ENCODE measurements around the gene STK25. TPM values are rescaled to one million over a fixed set of nuclear protein-coding genes. Genes with fewer than 3 reads are reported as not detected.
A peak's percentile ranks its signal among the peaks of the same experiment; 100 is the strongest.
"Not testable (repeated sequence)": the region's sequence is repeated elsewhere in the genome, so short reads cannot be mapped to it uniquely, and the experiment has no call there.

The STK25 gene
- total and polyA plus RNA-seq, 2 of the 8 experiments (the other 6 are each of a cell fraction or from before 2014, with no cell fraction given) = 159 to 546 TPM

DNA sequence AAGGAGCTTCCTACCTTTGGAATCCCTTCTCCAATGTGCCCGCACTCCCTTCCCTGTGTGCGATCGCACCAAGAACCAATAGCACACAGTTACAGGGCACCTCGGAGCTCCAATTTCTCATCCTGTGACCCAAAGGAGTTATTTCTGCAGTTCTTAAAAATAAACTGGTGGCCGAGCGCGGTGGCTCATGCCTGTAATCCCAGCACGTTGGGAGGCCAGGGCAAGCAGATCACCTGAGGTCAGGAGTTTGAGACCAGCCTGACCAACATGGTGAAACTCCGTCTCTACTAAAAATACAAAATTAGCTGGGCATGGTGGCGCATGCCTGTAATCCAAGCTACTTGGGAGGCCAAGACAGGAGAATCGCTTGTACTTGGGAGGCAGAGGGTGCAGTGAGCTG is 2.1 kb downstream of the STK25 start:
- H2BK20ac ChIP-seq (ENCODE audit: low read length); H2BK15ac ChIP-seq (ENCODE audit: low read length); H4K91ac ChIP-seq (replicated peaks; ENCODE audit: insufficient read length, low read length); H2AK5ac ChIP-seq (ENCODE audit: low read depth, low read length); FAIRE-seq; H3K27ac ChIP-seq (ENCODE audit: low read depth, low read length); H4K8ac ChIP-seq (ENCODE audit: extremely low read depth, insufficient read depth, low read length); H3K4me3 ChIP-seq (ENCODE audit: extremely low read depth in 1 of 4, insufficient read depth in 2 of 4, low read depth in 3 of 4, low read length in 4 of 4); H2BK120ac ChIP-seq (replicated peaks; ENCODE audit: low read depth, low read length); H4K5ac ChIP-seq (ENCODE audit: insufficient read length, low read depth, low read length); H3K9ac ChIP-seq (replicated peaks in 1 of 4; ENCODE audit: extremely low read depth in 1 of 4, low read depth in 3 of 4, low read length in 3 of 4); H3K9me3 ChIP-seq (ENCODE audit: insufficient read depth in 2 of 2, low read depth in 1 of 2, low read length in 1 of 2); H3K23ac ChIP-seq (ENCODE audit: insufficient read length); H3K14ac ChIP-seq (ENCODE audit: insufficient read length); H3K56ac ChIP-seq (replicated peaks; ENCODE audit: insufficient read length, low read depth, low read length); DNase-seq (ENCODE audit: low read depth in 1 of 2, low spot score in 2 of 2); H3K4ac ChIP-seq (replicated peaks; ENCODE audit: insufficient read length, low read depth, low read length); H3K36me3 ChIP-seq (ENCODE audit: control insufficient read depth in 2 of 4, insufficient read depth in 4 of 4, low read length in 3 of 4); H2BK5ac ChIP-seq (ENCODE audit: low read depth, low read length); H2AFZ ChIP-seq (ENCODE audit: low read length); H3K18ac ChIP-seq (ENCODE audit: extremely low read depth, low read length); H3K27me3 ChIP-seq (replicated peaks in 1 of 4; ENCODE audit: control insufficient read depth in 3 of 4, extremely low read depth in 1 of 4, insufficient read depth in 3 of 4, low read length in 3 of 4); H2BK12ac ChIP-seq (ENCODE audit: low read depth, low read length): not testable (repeated sequence)
- WGBS, 2 experiments (ENCODE audit: extremely low coverage in 1 of 2, insufficient coverage in 1 of 2, insufficient read length in 1 of 2, insufficient replicate concordance in 2 of 2, low coverage in 1 of 2, low lambda C conversion rate in 2 of 2, missing lambda C conversion rate in 1 of 2) = 97% methylated on average over 11 of the region's 11 CpGs; no CpG with 5 or more reads in 1 of the 2 experiments
- H3K79me1 ChIP-seq (ENCODE audit: low read depth, low read length) = peaks cover 18% of the 10 kb centered on the region
- H3K4me1 ChIP-seq (replicated peaks in 1 of 4; ENCODE audit: control insufficient read depth in 3 of 4, insufficient read depth in 4 of 4, low read length in 3 of 4) = peaks cover 2 to 15% (median 11%) of the 10 kb centered on the region in 4 experiments
- CTCF ChIA-PET (ENCODE audit: partially characterized antibody) = interaction anchor here (0.5 to 1.3 kb wide), 2 partner anchors 8 to 404 kb away, joined by 3 to 4 read pairs; partner anchors contain the start of gene MTERF4
- peaks cover 17% of the 10 kb centered on the region for H3K23me2 ChIP-seq (ENCODE audit: low read depth, low read length)
- H3K79me2 ChIP-seq (ENCODE audit: control insufficient read depth in 1 of 2, insufficient read depth in 2 of 2, low read length in 2 of 2) = peaks cover 14 to 50% of the 10 kb centered on the region in 2 experiments
- POLR2A ChIA-PET (ENCODE audit: partially characterized antibody) = interaction anchor here (0.6 to 10.2 kb wide), 3 partner anchors 13 to 131 kb away, joined by 3 to 104 read pairs (median 5); no protein-coding TSS in a partner anchor
- peak overlapping the region in 1 of 2 experiments; percentile 67; a peak in 1 of 4 replicates for H3K4me2 ChIP-seq (ENCODE audit: insufficient read depth in 1 of 2, low read depth in 2 of 2, low read length in 2 of 2)
- H4K20me1 ChIP-seq (replicated peaks in 1 of 2; ENCODE audit: control insufficient read depth in 1 of 2, insufficient read depth in 2 of 2, low read length in 2 of 2) = peaks cover 9 to 30% of the 10 kb centered on the region in 2 experiments
